PC-3 (cell line): Measurements from ENCODE around the gene FRRS1. TPM values are rescaled to one million over a fixed set of nuclear protein-coding genes. Genes with fewer than 3 reads are reported as not detected.

Experiments used
- ATAC-seq: fragments of 200-7000 bp; cut with Tn5 transposase; 2 replicates; pipeline ENCODE4 v1.9.1; 2020; ENCODE audit warnings: mild to moderate bottlenecking, moderate library complexity
- BruUV-seq: library from RNA; stranded (reverse); fragments of 400-500 nt; replicated peaks from 2 replicates; lab custom pipeline; 2021; lab: Mats Ljungman, UMichigan
- CTCF ChIA-PET: fragments of 300-600 bp; sonication (Branson Sonifier 250); formaldehyde crosslinking; loops from one replicate; lab custom pipeline; 2022; ENCODE audit warnings: antibody characterized with exemption; lab: Charles Lee
- POLR2A ChIA-PET: fragments of 300-600 bp; sonication (Branson Sonifier 250); formaldehyde crosslinking; loops from one replicate; lab custom pipeline; 2022; ENCODE audit warnings: antibody characterized with exemption; ENCODE audit not compliant: unreplicated experiment; lab: Charles Lee
- DNase-seq: peaks from one replicate; pipeline ENCODE4 v3.0.0-alpha.2; 2015
- H2AFZ ChIP-seq: fragments of 300-600 bp; sonication (generic); 2 replicates; pipeline ENCODE4 v1.6.0; 2016; ENCODE audit warnings: antibody characterized with exemption, low read length
- H3F3A ChIP-seq: fragments of 300-600 bp; sonication (generic); one replicate; pipeline ENCODE4 v1.6.0; 2017; ENCODE audit warnings: antibody characterized with exemption, low read length, control low read depth, mild to moderate bottlenecking; ENCODE audit not compliant: unreplicated experiment
- H3K27ac ChIP-seq: fragments of 300-600 bp; sonication (generic); 2 replicates; pipeline ENCODE4 v1.5.1; 2016; ENCODE audit warnings: mild to moderate bottlenecking, low read length
- H3K27me3 ChIP-seq: fragments of 300-600 bp; sonication (generic); 2 replicates; pipeline ENCODE4 v1.6.1; 2016; ENCODE audit warnings: low read length, mixed read lengths
- H3K36me3 ChIP-seq: fragments of 300-600 bp; sonication (generic); 2 replicates; pipeline ENCODE4 v1.6.1; 2016; ENCODE audit warnings: low read depth, mixed run types, low read length, mixed read lengths
- H3K4me1 ChIP-seq: fragments of 300-600 bp; sonication (generic); 2 replicates; pipeline ENCODE4 v1.5.1; 2016; ENCODE audit warnings: low read length; ENCODE audit not compliant: insufficient read depth
- H3K4me2 ChIP-seq: fragments of 300-600 bp; sonication (generic); 2 replicates; pipeline ENCODE4 v1.6.0; 2016; ENCODE audit warnings: low read length
- H3K4me3 ChIP-seq: fragments of 300-600 bp; sonication (generic); 2 replicates; pipeline ENCODE4 v1.5.1; 2016; ENCODE audit warnings: mild to moderate bottlenecking, low read length, mixed read lengths
- H3K79me2 ChIP-seq: fragments of 300-600 bp; sonication (generic); 2 replicates; pipeline ENCODE4 v1.6.1; 2017; ENCODE audit warnings: low read length, mixed read lengths
- H3K9ac ChIP-seq: fragments of 300-600 bp; sonication (generic); 2 replicates; pipeline ENCODE4 v1.6.0; 2016; ENCODE audit warnings: mild to moderate bottlenecking, low read length
- H3K9me2 ChIP-seq: fragments of 300-600 bp; sonication (generic); replicated peaks from 2 replicates; pipeline ENCODE4 v1.6.1; 2016; ENCODE audit warnings: mixed run types, low read length, mixed read lengths
- H3K9me3 ChIP-seq: fragments of 300-600 bp; sonication (generic); 2 replicates; pipeline ENCODE4 v1.6.1; 2016; ENCODE audit warnings: low read length, mixed read lengths
- H4K20me1 ChIP-seq: fragments of 300-600 bp; sonication (generic); 2 replicates; pipeline ENCODE4 v1.6.1; 2016; ENCODE audit warnings: low read length, mixed read lengths
- EZH2 ChIP-seq: fragments of 300-600 bp; sonication (generic); IDR thresholded peaks from one replicate; pipeline ENCODE4 v1.6.1; 2017; ENCODE audit warnings: antibody characterized with exemption, mild to moderate bottlenecking, low read length; ENCODE audit not compliant: unreplicated experiment
- EZH2phosphoT487 ChIP-seq: fragments of 300-600 bp; sonication (generic); IDR thresholded peaks from 2 replicates; pipeline ENCODE4 v1.6.1; 2018; ENCODE audit warnings: mild to moderate bottlenecking, antibody characterized with exemption, low read length, borderline replicate concordance
- intact Hi-C: fragments of 100-400 bp; cut with micrococcal nuclease; formaldehyde crosslinking; loops from 2 replicates; pipeline ENCODE4 v1.9.0; 2023
- total RNA-seq: library from RNA; depleted of rRNA; stranded (reverse); fragments of >200 nt; gene quantifications from 2 replicates; pipeline ENCODE4 v1.2.3, GENCODE V29; 2014
- TF ChIP-seq, protein P1 (sequence below): fragments of 300-600 bp; sonication (generic); conservative IDR thresholded peaks from 2 replicates; pipeline ENCODE4 v1.5.1; 2017; ENCODE audit warnings: antibody characterized with exemption, low read depth, mild to moderate bottlenecking, low read length

Gene FRRS1
- total RNA-seq, 1 experiment from 2014 or later: 16.3 TPM

DNA sequence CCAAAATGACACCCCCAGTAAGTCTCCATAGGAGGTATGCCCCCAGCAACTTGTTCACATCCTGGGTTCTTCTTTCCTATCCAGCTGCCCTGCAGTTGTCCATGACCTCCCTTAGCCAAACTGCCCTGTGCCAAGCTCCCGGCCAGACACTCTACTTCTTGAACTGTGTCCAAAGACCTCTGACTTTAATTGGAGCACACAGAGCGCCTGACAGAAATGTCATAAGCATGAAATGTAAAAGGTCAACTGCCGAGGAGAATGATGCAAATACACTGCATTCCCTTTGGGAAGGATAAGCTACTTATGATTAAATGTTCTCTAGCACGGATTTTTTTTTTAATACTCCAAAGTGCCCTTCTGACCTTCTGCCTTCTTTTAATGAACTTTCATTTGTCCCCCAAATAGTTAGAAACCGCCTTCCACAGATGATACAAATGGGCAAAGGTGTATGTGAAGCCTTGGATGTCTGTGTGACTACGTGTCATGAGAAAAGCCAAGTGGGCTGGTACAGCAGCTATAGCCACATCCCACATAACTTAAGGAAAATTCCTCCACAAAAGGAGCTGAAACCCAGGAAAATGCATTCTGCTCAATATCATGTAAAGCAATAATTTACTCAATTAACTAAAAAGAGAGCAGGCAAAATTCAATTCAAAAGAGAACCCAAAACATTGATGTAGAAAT, 93.8 kb downstream of the FRRS1 start:
- ChIA-PET POLR2A (no interaction called here), CTCF (no interaction called here)
- Histone ChIP-seq H3K36me3 (no peaks in the 10 kb centered on the region), H3K9me3 (no peaks in the 10 kb centered on the region), H3K4me1 (peaks cover 20% of the 10 kb centered on the region), H4K20me1 (no peaks in the 10 kb centered on the region), H3F3A (no peaks in the 10 kb centered on the region), H2AFZ (no peak overlapping the region), H3K27me3 (no peaks in the 10 kb centered on the region), H3K9me2 (no peaks in the 10 kb centered on the region), H3K9ac (no peak overlapping the region), H3K4me3 (no peak overlapping the region), H3K79me2 (no peaks in the 10 kb centered on the region), H3K4me2 (no peak overlapping the region), H3K27ac (no peak overlapping the region)
- BruUV-seq: no TSS peak
- DNase-seq: no peak
- intact Hi-C loops: no loop called here
- no peak for ATAC-seq
- TF ChIP-seq EZH2 (no peak), EZH2phosphoT487 (no peak)
- TF ChIP-seq, protein P1, sequence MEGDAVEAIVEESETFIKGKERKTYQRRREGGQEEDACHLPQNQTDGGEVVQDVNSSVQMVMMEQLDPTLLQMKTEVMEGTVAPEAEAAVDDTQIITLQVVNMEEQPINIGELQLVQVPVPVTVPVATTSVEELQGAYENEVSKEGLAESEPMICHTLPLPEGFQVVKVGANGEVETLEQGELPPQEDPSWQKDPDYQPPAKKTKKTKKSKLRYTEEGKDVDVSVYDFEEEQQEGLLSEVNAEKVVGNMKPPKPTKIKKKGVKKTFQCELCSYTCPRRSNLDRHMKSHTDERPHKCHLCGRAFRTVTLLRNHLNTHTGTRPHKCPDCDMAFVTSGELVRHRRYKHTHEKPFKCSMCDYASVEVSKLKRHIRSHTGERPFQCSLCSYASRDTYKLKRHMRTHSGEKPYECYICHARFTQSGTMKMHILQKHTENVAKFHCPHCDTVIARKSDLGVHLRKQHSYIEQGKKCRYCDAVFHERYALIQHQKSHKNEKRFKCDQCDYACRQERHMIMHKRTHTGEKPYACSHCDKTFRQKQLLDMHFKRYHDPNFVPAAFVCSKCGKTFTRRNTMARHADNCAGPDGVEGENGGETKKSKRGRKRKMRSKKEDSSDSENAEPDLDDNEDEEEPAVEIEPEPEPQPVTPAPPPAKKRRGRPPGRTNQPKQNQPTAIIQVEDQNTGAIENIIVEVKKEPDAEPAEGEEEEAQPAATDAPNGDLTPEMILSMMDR: no peak

DNA sequence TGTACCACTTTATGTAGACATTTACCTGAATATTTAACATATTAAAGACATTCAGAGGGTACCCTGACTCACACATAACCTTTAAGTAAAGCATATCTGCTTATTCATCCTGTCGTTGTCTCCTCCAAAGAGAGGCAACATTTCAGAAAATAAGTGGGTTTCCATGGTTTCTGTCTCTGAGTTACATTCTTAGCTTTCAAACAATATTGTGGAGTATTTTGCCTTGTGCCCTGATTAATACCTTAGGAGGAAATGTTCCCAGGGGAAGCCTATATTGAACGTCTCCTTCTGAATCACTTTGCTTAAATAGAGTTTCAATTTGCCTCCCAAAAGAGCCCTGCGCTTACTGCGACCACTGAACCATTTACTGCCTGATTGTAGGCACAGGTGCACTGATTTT, 94.4 kb downstream of the FRRS1 start:
- CTCF ChIA-PET: no interaction called here
- no peak for ATAC-seq

More for the DNA sequence above, 94.4 kb downstream of the FRRS1 start:
- H3K9ac ChIP-seq: no peak overlapping the region
- POLR2A ChIA-PET: no interaction called here
- intact Hi-C loops: no loop called here
- H3K27me3 ChIP-seq: no peaks in the 10 kb centered on the region
- peaks cover 15% of the 10 kb centered on the region for H3K4me1 ChIP-seq
- no peaks in the 10 kb centered on the region for H3K36me3 ChIP-seq
- BruUV-seq: no TSS peak
- H2AFZ ChIP-seq: no peak overlapping the region
- H3F3A ChIP-seq: no peaks in the 10 kb centered on the region
- H3K27ac ChIP-seq: no peak overlapping the region
- no peak for TF ChIP-seq EZH2phosphoT487
- TF ChIP-seq, protein P1: no peak
- no peak for TF ChIP-seq EZH2
- H3K4me2 ChIP-seq: no peak overlapping the region
- no peaks in the 10 kb centered on the region for H4K20me1 ChIP-seq
- no peak overlapping the region for H3K4me3 ChIP-seq
- no peak for DNase-seq
- no peaks in the 10 kb centered on the region for H3K9me2 ChIP-seq
- H3K9me3 ChIP-seq: no peaks in the 10 kb centered on the region
- H3K79me2 ChIP-seq: no peaks in the 10 kb centered on the region
